Gastroesophageal sphincter (tissue), 4 donors: ENCODE data around the gene OR2B2. TPM values are rescaled to one million over a fixed set of nuclear protein-coding genes. Genes with fewer than 3 reads are reported as not detected.
"Not testable (repeated sequence)": the region's sequence is repeated elsewhere in the genome, so short reads cannot be mapped to it uniquely, and the experiment has no call there.

Source experiments
- ATAC-seq: fragments of 150-250 bp; one replicate; pipeline ENCODE4 v1.9.1; 2016; ENCODE audit warnings: mild to moderate bottlenecking, moderate library complexity
- H3K27ac ChIP-seq, 4 donors: fragments of 200-600 bp; sonication (generic) in 3 of 4; 1 replicate in 3 of 4; 2 replicates in 1 of 4; pipeline ENCODE4 v1.5.1; 2016 to 2019
- H3K27me3 ChIP-seq: fragments of 200-600 bp; sonication (generic); one replicate; pipeline ENCODE4 v1.5.1; 2019
- H3K36me3 ChIP-seq, 2 donors: fragments of 200-600 bp; sonication (generic); one replicate each; pipeline ENCODE4 v1.5.1; 2019; ENCODE audit warnings: control low read depth in 1 of 2
- H3K4me1 ChIP-seq, 3 donors: fragments of 200-600 bp; sonication (generic); 1 replicate in 2 of 3; 2 replicates in 1 of 3; pipeline ENCODE4 v1.5.1; 2016 to 2019; ENCODE audit warnings: control low read depth in 2 of 3
- H3K4me3 ChIP-seq, 2 donors: fragments of 200-600 bp; sonication (generic); one replicate each; pipeline ENCODE4 v1.5.1; 2019; ENCODE audit warnings: mild to moderate bottlenecking in 1 of 2, moderate library complexity in 1 of 2
- H3K9me3 ChIP-seq, 3 donors: fragments of 200-600 bp; sonication (generic); one replicate each; pipeline ENCODE4 v1.5.1; 2017 to 2019; ENCODE audit warnings: control low read depth in 2 of 3
- EP300 ChIP-seq: sonication (generic); formaldehyde crosslinking; IDR thresholded peaks from one replicate; pipeline ENCODE4 v1.6.1; 2017; ENCODE audit warnings: antibody characterized with exemption, mild to moderate bottlenecking
- POLR2A ChIP-seq, 2 donors: fragments of 450-650 bp; IDR thresholded peaks; one replicate each; pipeline ENCODE4 v1.6.1; 2017; ENCODE audit warnings: antibody characterized with exemption in 2 of 2, mild to moderate bottlenecking in 2 of 2, moderate library complexity in 1 of 2
- POLR2AphosphoS5 ChIP-seq: sonication (generic); formaldehyde crosslinking; IDR thresholded peaks from one replicate; pipeline ENCODE4 v1.6.1; 2017; ENCODE audit warnings: antibody characterized with exemption
- WGBS, 2 donors: methylation state at CpG; one replicate each; pipeline ENCODE4 v1.1.5; 2018; ENCODE audit warnings: low coverage in 1 of 2; 5-methylcytosine and 5-hydroxymethylcytosine counted together
- total RNA-seq, 4 donors: library from RNA; depleted of rRNA; stranded (reverse); fragments of >200 nt; gene quantifications; one replicate each; pipeline ENCODE4 v1.1.0, GENCODE V29; 2016
- TF ChIP-seq, protein P1 (sequence below), 4 experiments: fragments of 200-600 bp in 2 of 4; fragments of 450-650 bp in 2 of 4; sonication (generic) in 1 of 4; IDR thresholded peaks; one replicate each; pipeline ENCODE4 v1.5.1; 2017 to 2019; ENCODE audit warnings: antibody characterized with exemption in 4 of 4, mild to moderate bottlenecking in 2 of 4, moderate library complexity in 2 of 4

The OR2B2 gene
- total RNA-seq, result not detected

DNA sequence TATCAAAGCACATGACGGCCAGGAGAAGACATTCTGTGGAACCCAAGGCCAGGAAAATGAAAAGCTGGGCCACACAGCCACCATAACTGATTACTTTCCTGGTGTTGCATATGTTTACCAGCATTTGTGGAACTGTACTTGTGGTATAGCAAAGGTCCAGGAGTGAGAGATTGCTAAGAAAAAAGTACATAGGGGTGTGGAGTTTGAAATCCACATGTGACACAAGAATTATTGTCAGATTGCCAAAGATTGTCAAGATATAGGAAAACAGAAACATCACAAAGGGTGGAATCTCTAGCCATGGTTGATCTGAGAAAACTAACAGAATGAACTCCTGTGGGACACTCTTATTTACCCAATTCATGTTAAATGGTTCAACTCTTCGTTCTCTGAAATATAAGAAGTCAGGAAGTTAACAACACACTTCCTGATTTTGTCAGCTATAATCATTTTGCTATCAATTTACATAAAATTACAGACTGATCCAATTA lies at the start of gene OR2B2:
Gene OR2B2, minus strand, starts transcription at position 441 of the 491 bp plus-strand sequence. Its CDS starts 77 bp downstream, at position 364.
- ATAC-seq, result no peak
- no peaks in the 10 kb centered on the region for H3K9me3 ChIP-seq
- H3K27me3 ChIP-seq, result peaks cover 29% of the 10 kb centered on the region
- no peaks in the 10 kb centered on the region for H3K4me1 ChIP-seq
- TF ChIP-seq, protein P1, sequence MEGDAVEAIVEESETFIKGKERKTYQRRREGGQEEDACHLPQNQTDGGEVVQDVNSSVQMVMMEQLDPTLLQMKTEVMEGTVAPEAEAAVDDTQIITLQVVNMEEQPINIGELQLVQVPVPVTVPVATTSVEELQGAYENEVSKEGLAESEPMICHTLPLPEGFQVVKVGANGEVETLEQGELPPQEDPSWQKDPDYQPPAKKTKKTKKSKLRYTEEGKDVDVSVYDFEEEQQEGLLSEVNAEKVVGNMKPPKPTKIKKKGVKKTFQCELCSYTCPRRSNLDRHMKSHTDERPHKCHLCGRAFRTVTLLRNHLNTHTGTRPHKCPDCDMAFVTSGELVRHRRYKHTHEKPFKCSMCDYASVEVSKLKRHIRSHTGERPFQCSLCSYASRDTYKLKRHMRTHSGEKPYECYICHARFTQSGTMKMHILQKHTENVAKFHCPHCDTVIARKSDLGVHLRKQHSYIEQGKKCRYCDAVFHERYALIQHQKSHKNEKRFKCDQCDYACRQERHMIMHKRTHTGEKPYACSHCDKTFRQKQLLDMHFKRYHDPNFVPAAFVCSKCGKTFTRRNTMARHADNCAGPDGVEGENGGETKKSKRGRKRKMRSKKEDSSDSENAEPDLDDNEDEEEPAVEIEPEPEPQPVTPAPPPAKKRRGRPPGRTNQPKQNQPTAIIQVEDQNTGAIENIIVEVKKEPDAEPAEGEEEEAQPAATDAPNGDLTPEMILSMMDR (IDR thresholded peaks at IDR 0.05), result no peak
- TF ChIP-seq POLR2AphosphoS5 (no peak), EP300 (no peak), POLR2A (IDR thresholded peaks at IDR 0.05) (no peak)
- no peak within 1 kb of the TSS for H3K4me3 ChIP-seq
- H3K27ac ChIP-seq, result no peak within 1 kb of the TSS
- WGBS, 2 donors, result 61 to 67% methylated on average over 2 of the region's 2 CpGs
- no peaks in the 10 kb centered on the region for H3K36me3 ChIP-seq

DNA sequence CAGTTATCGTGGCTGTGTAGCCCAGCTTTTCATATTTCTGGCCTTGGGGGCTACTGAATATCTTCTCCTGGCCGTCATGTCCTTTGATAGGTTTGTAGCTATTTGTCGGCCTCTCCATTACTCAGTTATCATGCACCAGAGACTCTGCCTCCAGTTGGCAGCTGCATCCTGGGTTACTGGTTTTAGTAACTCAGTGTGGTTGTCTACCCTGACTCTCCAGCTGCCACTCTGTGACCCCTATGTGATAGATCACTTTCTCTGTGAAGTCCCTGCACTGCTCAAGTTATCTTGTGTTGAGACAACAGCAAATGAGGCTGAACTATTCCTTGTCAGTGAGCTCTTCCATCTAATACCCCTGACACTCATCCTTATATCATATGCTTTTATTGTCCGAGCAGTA lies 45.3 kb upstream of the OR2B2 start:
- TF ChIP-seq, protein P1 (IDR thresholded peaks at IDR 0.05), result no peak
- TF ChIP-seq EP300 (no peak), POLR2AphosphoS5 (no peak), POLR2A (IDR thresholded peaks at IDR 0.05) (no peak)
- no peaks in the 10 kb centered on the region for H3K36me3 ChIP-seq
- H3K4me1 ChIP-seq, result no peaks in the 10 kb centered on the region
- no peak overlapping the region for H3K27ac ChIP-seq
- H3K9me3 ChIP-seq, result no peaks in the 10 kb centered on the region
- H3K4me3 ChIP-seq, result no peak overlapping the region
- WGBS, 2 donors, result 25 to 60% methylated on average over 4 of the region's 4 CpGs
- ATAC-seq, result no peak
- H3K27me3 ChIP-seq, result peaks cover 22% of the 10 kb centered on the region

GRCh38 chr6:27956941-27957340 lies 44.7 kb upstream of the OR2B2 start, which contains the start of gene OR2B6:
OR2B6 (plus strand) TSS chr6:27957241; CDS start chr6:27957241, 0 bp downstream.
- Histone ChIP-seq H3K27me3 (peaks cover 22% of the 10 kb centered on the region), H3K9me3 (no peaks in the 10 kb centered on the region), H3K27ac (no peak within 1 kb of the TSS), H3K36me3 (no peaks in the 10 kb centered on the region), H3K4me3 (no peak within 1 kb of the TSS), H3K4me1 (no peaks in the 10 kb centered on the region)
- TF ChIP-seq POLR2A (IDR thresholded peaks at IDR 0.05) (no peak), EP300 (no peak), POLR2AphosphoS5 (no peak)
- TF ChIP-seq, protein P1 (IDR thresholded peaks at IDR 0.05), result no peak
- WGBS, 2 donors, result 22 to 50% methylated on average over 1 of the region's 1 CpG
- no peak for ATAC-seq

DNA sequence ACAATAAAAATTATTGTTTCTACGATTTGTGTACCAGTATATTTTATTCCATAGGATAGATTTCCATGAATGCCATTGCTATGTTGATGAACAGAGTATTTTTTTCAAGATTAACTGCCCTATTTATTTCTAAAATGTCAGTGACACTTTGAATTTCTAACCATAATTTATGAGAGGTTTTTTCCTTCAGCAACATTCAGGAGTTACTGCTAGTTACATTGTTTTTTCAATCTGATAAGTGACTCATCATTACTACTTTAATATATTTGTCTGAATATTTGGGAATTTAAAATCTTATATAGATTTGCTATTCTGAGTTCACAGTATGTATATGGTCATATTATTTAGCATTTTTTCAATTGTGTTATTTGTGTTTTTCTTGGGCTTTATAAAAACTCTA lies 38.8 kb upstream of the OR2B2 start:
- WGBS, 2 donors, result 50 to 60% methylated on average over 1 of the region's 1 CpG

DNA sequence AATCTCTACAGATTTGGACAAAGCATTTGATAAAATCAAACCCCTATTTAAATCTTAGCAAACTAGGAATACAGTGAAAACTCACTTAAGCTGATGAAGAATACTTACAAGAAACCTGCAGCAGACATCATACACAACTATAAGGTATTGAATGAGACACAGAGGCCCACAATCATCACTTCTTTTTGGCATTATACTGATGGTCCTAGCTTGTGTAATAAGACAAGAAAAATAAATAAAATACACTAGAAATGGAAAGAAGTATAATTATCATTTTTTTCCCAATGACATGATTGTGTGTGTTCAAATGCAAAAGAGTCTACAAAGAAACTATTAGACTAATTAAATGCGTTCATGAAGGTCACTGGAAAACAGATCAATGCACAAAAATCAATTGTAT lies 36.0 kb upstream of the OR2B2 start:
- no peak for TF ChIP-seq POLR2A (IDR thresholded peaks at IDR 0.05)
- no peak for TF ChIP-seq POLR2AphosphoS5
- TF ChIP-seq, protein P1 (IDR thresholded peaks at IDR 0.05), result no peak
- TF ChIP-seq EP300, result no peak
- Histone ChIP-seq H3K36me3 (no peaks in the 10 kb centered on the region), H3K27ac (no peak overlapping the region), H3K9me3 (no peaks in the 10 kb centered on the region), H3K4me3 (no peak overlapping the region), H3K27me3 (peaks cover 16% of the 10 kb centered on the region), H3K4me1 (no peaks in the 10 kb centered on the region)
- 68 to 86% methylated on average over 1 of the region's 1 CpG for WGBS, 2 donors
- ATAC-seq, result no peak

More for the DNA sequence above, 38.8 kb upstream of the OR2B2 start:
- Histone ChIP-seq H3K27ac (no peak overlapping the region), H3K9me3 (no peaks in the 10 kb centered on the region), H3K27me3 (peaks cover 27% of the 10 kb centered on the region), H3K36me3 (no peaks in the 10 kb centered on the region), H3K4me1 (no peaks in the 10 kb centered on the region), H3K4me3 (no peak overlapping the region)
- TF ChIP-seq POLR2AphosphoS5 (no peak), POLR2A (IDR thresholded peaks at IDR 0.05) (no peak), EP300 (no peak)
- TF ChIP-seq, protein P1 (IDR thresholded peaks at IDR 0.05), result no peak
- ATAC-seq, result no peak

GRCh38 chr6:27943072-27943471 lies 30.9 kb upstream of the OR2B2 start:
- H3K27me3 ChIP-seq, result peaks cover 21% of the 10 kb centered on the region
- WGBS, 2 donors, result 43 to 60% methylated on average over 1 to 4 of the region's 6 CpGs
- not testable (repeated sequence) for H3K4me3 ChIP-seq, ATAC-seq, H3K4me1 ChIP-seq, H3K27ac ChIP-seq, H3K9me3 ChIP-seq, H3K36me3 ChIP-seq
